Bronchial epithelial cell (primary cell): ENCODE measurements around the gene SDSL. TPM values are rescaled to one million over a fixed set of nuclear protein-coding genes. Genes with fewer than 3 reads are reported as not detected.

ENCODE experiments used
- DNase-seq: peaks from one replicate; pipeline ENCODE4 v3.0.0-alpha.2; 2010; ENCODE audit warnings: low read depth
- FAIRE-seq: peaks from 2 replicates; lab custom pipeline; 2011; peaks lifted over from hg19 to GRCh38; lab: Jason Lieb, UNC
- H3K27me3 ChIP-seq: 2 replicates; pipeline ENCODE4 v1.5.1; 2011; ENCODE audit warnings: low read length; ENCODE audit not compliant: control insufficient read depth, insufficient read depth
- H3K36me3 ChIP-seq: 2 replicates; pipeline ENCODE4 v1.5.1; 2011; ENCODE audit warnings: low read length; ENCODE audit not compliant: control insufficient read depth, insufficient read depth
- H3K4me3 ChIP-seq: 2 replicates; pipeline ENCODE4 v1.5.1; 2011; ENCODE audit warnings: mild to moderate bottlenecking, low read depth, low read length, control low read depth
- CTCF ChIP-seq: IDR thresholded peaks from 2 replicates; pipeline ENCODE4 v1.5.1; 2011; ENCODE audit warnings: mild to moderate bottlenecking, moderate library complexity, low read length, control low read depth, inconsistent platforms; ENCODE audit not compliant: insufficient read depth, severe bottlenecking
- total RNA-seq: library from RNA; depleted of rRNA; stranded (reverse); fragments of >200 nt; gene quantifications from 2 replicates; pipeline ENCODE4 v1.2.1, GENCODE V29; 2014

Gene SDSL
- total RNA-seq, 1 donor from 2014 or later = 4.7 TPM

GRCh38 chr12:113396828-113397496 lies 25.2 kb upstream of the SDSL start:
- FAIRE-seq (no peak), DNase-seq (no peak)
- H3K27me3 ChIP-seq = no peaks in the 10 kb centered on the region
- no peak for TF ChIP-seq CTCF
- H3K36me3 ChIP-seq = no peaks in the 10 kb centered on the region
- H3K4me3 ChIP-seq = no peak overlapping the region

- TF ChIP-seq CTCF = no peak
- DNase-seq (no peak), FAIRE-seq (no peak)
- Histone ChIP-seq H3K36me3 (no peaks in the 10 kb centered on the region), H3K27me3 (no peaks in the 10 kb centered on the region), H3K4me3 (no peak overlapping the region)
Observed at GRCh38 chr12:113397497-113398197, 24.5 kb upstream of the SDSL start.

- FAIRE-seq (no peak), DNase-seq (no peak)
- H3K4me3 ChIP-seq = no peak overlapping the region
Observed at GRCh38 chr12:113398346-113399290, 23.6 kb upstream of the SDSL start.

GRCh38 chr12:113399490-113399889 lies 22.7 kb upstream of the SDSL start:
- DNase-seq (no peak), FAIRE-seq (no peak)
- H3K27me3 ChIP-seq = no peaks in the 10 kb centered on the region
- H3K4me3 ChIP-seq = no peak overlapping the region
- H3K36me3 ChIP-seq = no peaks in the 10 kb centered on the region
- TF ChIP-seq CTCF = no peak

More at GRCh38 chr12:113398346-113399290, 23.6 kb upstream of the SDSL start:
- Histone ChIP-seq H3K36me3 (no peaks in the 10 kb centered on the region), H3K27me3 (no peaks in the 10 kb centered on the region)
- TF ChIP-seq CTCF = no peak

GRCh38 chr12:113400362-113400761 lies 21.8 kb upstream of the SDSL start:
- DNase-seq (no peak), FAIRE-seq (no peak)
- Histone ChIP-seq H3K4me3 (no peak overlapping the region), H3K36me3 (no peaks in the 10 kb centered on the region), H3K27me3 (no peaks in the 10 kb centered on the region)
- no peak for TF ChIP-seq CTCF
